ENCODE measurements around the gene SEC14L3.

- no peak for TF ChIP-seq CTCF (tag by site-specific recombination; IDR thresholded peaks at IDR 0.05)
- TF ChIP-seq ZFP41 (tag by site-specific recombination; IDR thresholded peaks at IDR 0.05; ENCODE audit: borderline replicate concordance): no peak
Measured at GRCh38 chr22:30519842-30520425, 48.1 kb upstream of the SEC14L3 start.
